MM.1S (cell line): ENCODE measurements around the gene CFD.

ENCODE experiments used
- DNase-seq: peaks from one replicate; pipeline ENCODE4 v3.0.0-alpha.2; 2015
- H2AFZ ChIP-seq: fragments of 300-600 bp; sonication (generic); 2 replicates; pipeline ENCODE4 v1.6.0; 2016; ENCODE audit warnings: antibody characterized with exemption, low read length
- H3F3A ChIP-seq: fragments of 300-600 bp; sonication (generic); 2 replicates; pipeline ENCODE4 v1.6.1; 2016; ENCODE audit warnings: mild to moderate bottlenecking, antibody characterized with exemption, low read length, moderate library complexity, mixed read lengths; ENCODE audit not compliant: insufficient read depth
- H3K27ac ChIP-seq: fragments of 300-600 bp; sonication (generic); 2 replicates; pipeline ENCODE4 v1.5.1; 2016; ENCODE audit warnings: mild to moderate bottlenecking, low read length
- H3K27me3 ChIP-seq: fragments of 300-600 bp; sonication (generic); replicated peaks from 2 replicates; pipeline ENCODE4 v1.6.0; 2016; ENCODE audit warnings: low read length; ENCODE audit not compliant: insufficient read depth
- H3K36me3 ChIP-seq: fragments of 300-600 bp; sonication (generic); replicated peaks from 2 replicates; pipeline ENCODE4 v1.6.1; 2016; ENCODE audit warnings: mild to moderate bottlenecking, low read length, mixed read lengths; ENCODE audit not compliant: insufficient read depth
- H3K4me1 ChIP-seq: fragments of 300-600 bp; sonication (generic); 2 replicates; pipeline ENCODE4 v1.6.1; 2016; ENCODE audit warnings: low read length, mixed read lengths
- H3K4me2 ChIP-seq: fragments of 300-600 bp; sonication (generic); 2 replicates; pipeline ENCODE4 v1.6.0; 2016; ENCODE audit warnings: low read depth, low read length
- H3K4me3 ChIP-seq: fragments of 300-600 bp; sonication (generic); 2 replicates; pipeline ENCODE4 v1.5.1; 2016; ENCODE audit warnings: low read length, mixed read lengths
- H3K79me2 ChIP-seq: fragments of 300-600 bp; sonication (generic); 2 replicates; pipeline ENCODE4 v1.6.1; 2016; ENCODE audit warnings: mixed run types, low read length, mixed read lengths
- H3K9ac ChIP-seq: fragments of 300-600 bp; sonication (generic); 2 replicates; pipeline ENCODE4 v1.6.1; 2016; ENCODE audit warnings: low read length, mixed read lengths
- H3K9me2 ChIP-seq: fragments of 300-600 bp; sonication (generic); replicated peaks from 2 replicates; pipeline ENCODE4 v1.6.1; 2016; ENCODE audit warnings: mild to moderate bottlenecking, low read length, mixed read lengths; ENCODE audit not compliant: insufficient read depth
- H3K9me3 ChIP-seq: fragments of 300-600 bp; sonication (generic); replicated peaks from 2 replicates; pipeline ENCODE4 v1.6.1; 2016; ENCODE audit warnings: mild to moderate bottlenecking, low read length, mixed read lengths; ENCODE audit not compliant: insufficient read depth
- H4K20me1 ChIP-seq: fragments of 300-600 bp; sonication (generic); 2 replicates; pipeline ENCODE4 v1.6.1; 2016; ENCODE audit warnings: mild to moderate bottlenecking, low read length, moderate library complexity, mixed read lengths; ENCODE audit not compliant: insufficient read depth
- CTCF ChIP-seq: fragments of 300-600 bp; sonication (generic); IDR thresholded peaks from 2 replicates; pipeline ENCODE4 v1.5.1; 2016; ENCODE audit warnings: antibody characterized with exemption, low read length, mixed read lengths
- EZH2 ChIP-seq: fragments of 300-600 bp; sonication (generic); optimal IDR thresholded peaks from 2 replicates; pipeline ENCODE3; 2017; ENCODE audit warnings: low read depth, mild to moderate bottlenecking, antibody characterized with exemption, low read length, mixed read lengths
- EZH2phosphoT487 ChIP-seq: fragments of 300-600 bp; sonication (generic); IDR thresholded peaks from 2 replicates; pipeline ENCODE4 v1.6.1; 2018; ENCODE audit warnings: antibody characterized with exemption, low read length

CFD gene

GRCh38 chr19:825897-826644 is 33.4 kb upstream of the CFD start:
- Histone ChIP-seq H3F3A (no peaks in the 10 kb centered on the region), H3K9me2 (no peaks in the 10 kb centered on the region), H3K4me3 (no peak overlapping the region), H3K4me1 (no peaks in the 10 kb centered on the region), H3K4me2 (no peak overlapping the region), H3K27me3 (peaks cover 73% of the 10 kb centered on the region), H3K27ac (no peak overlapping the region), H3K36me3 (no peaks in the 10 kb centered on the region), H2AFZ (no peak overlapping the region), H3K79me2 (no peaks in the 10 kb centered on the region), H3K9me3 (no peaks in the 10 kb centered on the region), H3K9ac (no peak overlapping the region), H4K20me1 (no peaks in the 10 kb centered on the region)
- no peak for DNase-seq
- TF ChIP-seq CTCF (no peak), EZH2phosphoT487 (no peak), EZH2 (no peak)

GRCh38 chr19:827314-827709 is 32.2 kb upstream of the CFD start:
- TF ChIP-seq CTCF = no peak
- TF ChIP-seq EZH2phosphoT487 = no peak
- TF ChIP-seq EZH2 = no peak
- no peaks in the 10 kb centered on the region for H3K9me2 ChIP-seq
- H3K27ac ChIP-seq = no peak overlapping the region
- H3K79me2 ChIP-seq = no peaks in the 10 kb centered on the region
- H3F3A ChIP-seq = no peaks in the 10 kb centered on the region
- peaks cover 84% of the 10 kb centered on the region for H3K27me3 ChIP-seq
- H3K4me3 ChIP-seq = no peak overlapping the region
- no peaks in the 10 kb centered on the region for H3K4me1 ChIP-seq
- DNase-seq = no peak
- no peaks in the 10 kb centered on the region for H3K36me3 ChIP-seq
- H2AFZ ChIP-seq = no peak overlapping the region
- H3K9me3 ChIP-seq = no peaks in the 10 kb centered on the region
- no peak overlapping the region for H3K9ac ChIP-seq
- no peak overlapping the region for H3K4me2 ChIP-seq
- no peaks in the 10 kb centered on the region for H4K20me1 ChIP-seq

- Histone ChIP-seq H3K79me2 (no peaks in the 10 kb centered on the region), H3K4me1 (no peaks in the 10 kb centered on the region), H3K27me3 (peaks cover 81% of the 10 kb centered on the region), H3K9ac (no peak within 1 kb of the TSS), H3K9me2 (no peaks in the 10 kb centered on the region), H4K20me1 (no peaks in the 10 kb centered on the region), H3K4me2 (no peak within 1 kb of the TSS), H3K27ac (no peak within 1 kb of the TSS), H3K36me3 (no peaks in the 10 kb centered on the region), H2AFZ (no peak within 1 kb of the TSS), H3F3A (no peaks in the 10 kb centered on the region), H3K4me3 (no peak within 1 kb of the TSS), H3K9me3 (no peaks in the 10 kb centered on the region)
- DNase-seq = no peak
- no peak for TF ChIP-seq EZH2
- no peak for TF ChIP-seq EZH2phosphoT487
- TF ChIP-seq CTCF = no peak
These were observed 31.6 kb upstream of the CFD start, which contains the start of gene AZU1 for GRCh38 chr19:827710-828321. Gene AZU1 (plus strand): TSS chr19:827837. CDS start chr19:827847, 10 bp downstream.
